GM18502 (cell line): ENCODE data around the gene ACLY.
A peak's percentile ranks its signal among the peaks of the same experiment; 100 is the strongest.
"Not testable (repeated sequence)": the region's sequence is repeated elsewhere in the genome, so short reads cannot be mapped to it uniquely, and the experiment has no call there.

Experiments
- ATAC-seq: cut with Tn5 transposase; IDR thresholded peaks from one replicate; pipeline ENCODE4 v1.9.1; 2021; ENCODE audit warnings: mild to moderate bottlenecking; ENCODE audit not compliant: unreplicated experiment, poor library complexity

The ACLY gene

GRCh38 chr17:41882756-41883155 is 36.0 kb downstream of the ACLY start:
- no peak for ATAC-seq

- no peak for ATAC-seq
These were observed 38.6 kb downstream of the ACLY start for GRCh38 chr17:41880130-41880529.

- not testable (repeated sequence) for ATAC-seq
These were observed 44.5 kb downstream of the ACLY start for GRCh38 chr17:41874293-41874670.

GRCh38 chr17:41873559-41874292 is 45.0 kb downstream of the ACLY start:
- no peak for ATAC-seq

GRCh38 chr17:41871789-41872188 is 47.0 kb downstream of the ACLY start:
- no peak for ATAC-seq

- ATAC-seq: no peak
These were observed 48.1 kb downstream of the ACLY start for GRCh38 chr17:41870627-41871026.

- ATAC-seq: no peak
These were observed 48.7 kb downstream of the ACLY start for GRCh38 chr17:41870097-41870496.

- no peak for ATAC-seq
These were observed 49.3 kb downstream of the ACLY start for GRCh38 chr17:41869426-41869825.

GRCh38 chr17:41868568-41868967 is 50.2 kb downstream of the ACLY start:
- ATAC-seq: no peak

- ATAC-seq: no peak
These were observed 53.2 kb downstream of the ACLY start for GRCh38 chr17:41865596-41865893.

GRCh38 chr17:41864836-41865595 is 53.7 kb downstream of the ACLY start, which contains the start of gene KLHL11:
KLHL11 (minus strand) TSS chr17:41865423; CDS start chr17:41865370, 53 bp downstream.
- peak; percentile 86 for ATAC-seq

GRCh38 chr17:41864498-41864835 is 54.3 kb downstream of the ACLY start:
- no peak for ATAC-seq

GRCh38 chr17:41863074-41863848 is 55.5 kb downstream of the ACLY start:
- no peak for ATAC-seq

GRCh38 chr17:41860254-41860931 is 58.4 kb downstream of the ACLY start:
- ATAC-seq: no peak

GRCh38 chr17:41851382-41851781 is 67.4 kb downstream of the ACLY start:
- ATAC-seq: not testable (repeated sequence)

- ATAC-seq: no peak
These were observed 69.3 kb downstream of the ACLY start for GRCh38 chr17:41849251-41849990.

- no peak for ATAC-seq
These were observed 70.0 kb downstream of the ACLY start for GRCh38 chr17:41848788-41849187.

GRCh38 chr17:41844971-41845370 is 73.8 kb downstream of the ACLY start:
- no peak for ATAC-seq

GRCh38 chr17:41840781-41841180 is 78.0 kb downstream of the ACLY start:
- ATAC-seq: not testable (repeated sequence)

- ATAC-seq: not testable (repeated sequence)
These were observed 79.3 kb downstream of the ACLY start for GRCh38 chr17:41839448-41839847.
